UCSD-AML1 (cell line): ENCODE results near the gene ZNF385B.
A peak's percentile ranks its signal among the peaks of the same experiment; 100 is the strongest.

Source experiments
- DNase-seq: peaks from one replicate; lab custom pipeline; 2025; ENCODE audit not compliant: unreplicated experiment; lab: John Stamatoyannopoulos, UW

Gene ZNF385B

GRCh38 chr2:179422037-179422643, 439.3 kb downstream of the ZNF385B start:
- peak; percentile 44 for DNase-seq

DNA sequence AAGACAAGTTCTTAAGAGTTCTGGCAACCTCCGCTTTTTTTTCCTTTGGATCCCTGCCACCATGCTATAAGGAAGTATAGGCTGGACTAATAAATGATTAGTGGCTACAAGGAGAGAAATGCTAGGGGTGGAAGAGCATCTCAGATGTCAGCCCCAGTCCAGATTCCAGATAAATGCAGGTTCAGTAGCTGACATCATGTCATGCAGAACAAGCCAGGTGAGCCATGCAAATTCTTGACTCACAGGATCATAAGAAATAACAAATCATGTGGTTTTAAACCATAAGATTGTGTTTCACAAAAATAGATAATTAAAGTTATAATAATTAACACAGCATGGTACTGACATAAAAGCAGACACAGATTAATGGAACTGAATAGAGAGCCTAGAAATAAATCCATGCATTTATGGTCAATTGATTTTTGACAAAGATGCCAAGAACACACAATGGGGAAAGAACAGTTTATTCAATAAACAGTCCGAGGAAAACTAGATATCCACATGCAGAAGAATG, 443.9 kb downstream of the ZNF385B start:
- no peak for DNase-seq

DNA sequence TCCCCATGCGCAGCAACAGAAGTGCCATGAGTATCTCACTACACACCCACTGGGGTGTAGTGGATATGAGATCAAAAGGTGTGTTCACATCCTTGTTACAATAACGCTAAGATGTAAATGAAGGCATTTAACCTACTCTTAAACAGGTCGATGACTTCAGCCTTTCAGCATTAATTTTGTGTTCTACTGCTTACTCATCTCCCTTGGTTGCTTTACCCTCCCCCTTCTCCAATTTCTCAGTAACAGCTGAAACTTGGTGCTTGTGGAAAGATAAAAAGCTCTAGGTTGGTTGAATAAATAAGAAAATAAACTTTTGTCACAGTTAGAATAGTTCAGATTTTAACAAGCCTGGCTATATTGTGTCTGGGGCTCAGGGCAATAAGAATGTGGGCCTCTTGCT, 449.3 kb downstream of the ZNF385B start:
- no peak for DNase-seq

- peak; percentile 9 for DNase-seq
Measured at GRCh38 chr2:179410552-179411356, 450.7 kb downstream of the ZNF385B start.

- no peak for DNase-seq
Measured at GRCh38 chr2:179403624-179404023, 457.8 kb downstream of the ZNF385B start.

- no peak for DNase-seq
Measured at GRCh38 chr2:179393481-179393880, 467.9 kb downstream of the ZNF385B start.
